ENCODE data around the gene IKZF4. TPM values are rescaled to one million over a fixed set of nuclear protein-coding genes. Genes with fewer than 3 reads are reported as not detected.
"Not testable (repeated sequence)": the region's sequence is repeated elsewhere in the genome, so short reads cannot be mapped to it uniquely, and the experiment has no call there.

The IKZF4 gene
- total RNA-seq, 2 donors from 2014 or later, result 3.9 to 9.4 TPM

DNA sequence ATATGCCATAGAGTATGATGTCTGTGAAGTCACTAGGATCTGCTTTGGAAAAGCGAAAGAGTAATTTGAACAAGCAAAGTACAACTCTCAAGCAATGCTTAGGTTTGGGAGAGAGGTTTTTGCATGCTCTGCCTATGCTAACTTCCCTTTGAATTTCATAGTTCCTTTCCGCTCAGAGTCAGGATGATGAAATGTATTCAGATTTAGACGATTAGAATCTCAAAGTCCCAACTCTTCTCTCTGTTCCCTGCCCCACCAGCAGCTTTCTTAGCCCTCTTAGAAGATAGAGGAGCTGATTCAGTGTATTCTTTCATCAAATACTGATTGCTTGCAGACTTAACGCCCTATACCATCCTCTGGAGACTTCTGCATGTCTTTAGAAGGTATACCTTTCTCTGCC lies 35.5 kb upstream of the IKZF4 start:
- H3K9me3 ChIP-seq (ENCODE audit: control insufficient read depth, low read length, poor library complexity, severe bottlenecking), result no peaks in the 10 kb centered on the region
- no peak for DNase-seq
- peaks cover 2% of the 10 kb centered on the region for H3K4me1 Mint-ChIP-seq
- H3K36me3 Mint-ChIP-seq (ENCODE audit: low read depth), result no peaks in the 10 kb centered on the region
- no peak overlapping the region for H3K4me3 Mint-ChIP-seq
- H3K27ac Mint-ChIP-seq, result peak overlapping the region; percentile 21
- ATAC-seq, result no peak
- no peaks in the 10 kb centered on the region for H3K27me3 Mint-ChIP-seq

DNA sequence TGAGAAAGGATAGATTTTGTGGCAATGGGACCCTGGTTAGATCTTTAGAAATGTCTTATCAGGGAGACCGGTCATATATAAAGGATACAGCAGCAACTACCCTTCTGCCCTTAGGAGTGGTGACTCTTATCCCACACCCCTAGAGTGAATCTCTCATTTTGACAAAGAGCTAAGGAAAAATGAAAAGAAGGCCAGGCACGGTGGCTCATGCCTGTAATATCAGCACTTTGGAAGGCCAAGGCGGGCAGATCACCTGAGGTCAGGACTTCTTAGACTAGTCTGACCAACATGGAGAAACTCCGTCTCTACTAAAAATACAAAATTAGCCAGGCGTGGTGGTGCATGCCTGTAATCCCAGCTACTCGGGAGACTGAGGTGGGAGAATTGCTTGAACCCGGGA lies 34.9 kb upstream of the IKZF4 start:
- peak overlapping the region; percentile 21 for H3K27ac Mint-ChIP-seq
- not testable (repeated sequence) for H3K4me3 Mint-ChIP-seq; H3K9me3 ChIP-seq (ENCODE audit: control insufficient read depth, low read length, poor library complexity, severe bottlenecking); H3K27me3 Mint-ChIP-seq; H3K4me1 Mint-ChIP-seq; DNase-seq; H3K36me3 Mint-ChIP-seq (ENCODE audit: low read depth); ATAC-seq

DNA sequence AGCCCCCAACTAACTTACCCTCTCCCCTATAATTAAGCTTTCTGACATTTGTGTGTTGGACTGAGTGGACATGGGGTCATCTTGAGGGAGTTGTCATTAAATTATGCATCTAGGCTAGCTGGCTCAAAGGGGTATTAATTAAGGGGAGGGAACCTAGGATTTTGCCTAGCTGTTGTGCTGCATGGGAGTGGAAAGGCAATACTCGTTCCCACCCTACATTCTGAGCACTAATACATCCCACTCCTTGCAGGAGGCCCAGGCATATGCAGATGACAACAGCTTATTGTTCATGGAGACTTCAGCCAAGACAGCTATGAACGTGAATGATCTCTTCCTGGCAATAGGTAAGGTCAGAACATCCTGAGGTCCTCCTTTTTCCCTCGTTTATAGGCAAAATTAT lies 29.7 kb upstream of the IKZF4 start:
- H3K4me3 Mint-ChIP-seq, result no peak overlapping the region
- no peaks in the 10 kb centered on the region for H3K9me3 ChIP-seq (ENCODE audit: control insufficient read depth, low read length, poor library complexity, severe bottlenecking)
- H3K27me3 Mint-ChIP-seq, result no peaks in the 10 kb centered on the region
- H3K4me1 Mint-ChIP-seq, result peaks cover 4% of the 10 kb centered on the region
- ATAC-seq (no peak), DNase-seq (no peak)
- no peaks in the 10 kb centered on the region for H3K36me3 Mint-ChIP-seq (ENCODE audit: low read depth)
- H3K27ac Mint-ChIP-seq, result no peak overlapping the region

DNA sequence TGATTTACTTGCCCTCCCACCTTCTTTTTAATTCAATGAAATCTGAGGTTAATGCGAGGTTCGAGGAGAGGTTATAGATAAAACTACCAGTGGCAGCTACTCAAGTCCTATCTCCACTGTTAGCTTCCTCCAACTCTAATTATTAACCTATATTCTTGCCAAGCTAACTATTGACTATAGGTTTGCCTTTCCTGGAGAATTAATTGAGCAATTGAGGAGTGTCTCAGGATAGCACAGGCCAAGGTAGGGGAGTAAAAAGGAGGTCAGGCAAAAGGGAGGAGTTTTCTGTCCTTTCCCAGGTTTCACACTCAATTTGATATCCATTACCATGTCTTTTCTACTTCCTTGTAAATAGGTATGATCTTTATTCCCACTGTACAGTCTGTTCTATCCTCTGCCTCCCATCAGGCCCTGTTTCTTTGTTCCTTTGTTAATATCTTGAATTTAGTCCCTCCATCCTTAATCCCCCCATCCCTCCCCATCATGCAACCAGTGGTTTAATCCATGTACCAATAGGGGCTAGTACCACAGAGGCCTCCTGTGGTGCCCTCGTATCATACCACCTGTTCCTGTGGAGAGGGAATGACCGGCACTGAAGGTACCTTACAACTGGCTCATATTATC lies 27.5 kb upstream of the IKZF4 start:
- peak overlapping the region; percentile 65 for H3K27ac Mint-ChIP-seq
- DNase-seq, result no peak
- H3K4me3 Mint-ChIP-seq, result no peak overlapping the region
- no peaks in the 10 kb centered on the region for H3K36me3 Mint-ChIP-seq (ENCODE audit: low read depth)
- no peaks in the 10 kb centered on the region for H3K9me3 ChIP-seq (ENCODE audit: control insufficient read depth, low read length, poor library complexity, severe bottlenecking)
- peaks cover 4% of the 10 kb centered on the region for H3K27me3 Mint-ChIP-seq
- no peak for ATAC-seq
- peaks cover 11% of the 10 kb centered on the region for H3K4me1 Mint-ChIP-seq

DNA sequence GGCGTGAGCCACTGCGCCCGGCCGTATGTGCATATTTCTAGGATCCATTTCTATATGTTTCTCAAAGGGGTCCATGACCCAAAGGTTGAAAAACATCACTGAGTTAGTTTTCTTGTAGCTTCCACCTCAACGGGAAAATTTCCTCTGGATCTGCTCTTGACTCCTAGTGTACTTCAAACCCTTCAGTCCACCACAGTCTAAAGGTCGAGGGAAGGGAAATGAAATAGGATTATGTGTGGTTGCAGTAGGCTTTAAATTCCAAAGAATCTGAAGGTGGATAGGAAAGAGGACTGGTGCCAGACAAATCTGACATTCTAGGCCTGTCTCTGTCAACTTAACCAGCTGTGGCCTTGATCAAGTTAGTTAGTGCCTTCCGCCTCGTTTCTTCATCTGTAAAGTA lies 25.5 kb upstream of the IKZF4 start:
- no peak for DNase-seq
- Mint-ChIP-seq H3K4me1 (peaks cover 11% of the 10 kb centered on the region), H3K4me3 (no peak overlapping the region), H3K36me3 (ENCODE audit: low read depth) (no peaks in the 10 kb centered on the region), H3K27ac (peak overlapping the region; percentile 21), H3K27me3 (peaks cover 4% of the 10 kb centered on the region)
- ATAC-seq, result no peak
- no peaks in the 10 kb centered on the region for H3K9me3 ChIP-seq (ENCODE audit: control insufficient read depth, low read length, poor library complexity, severe bottlenecking)

DNA sequence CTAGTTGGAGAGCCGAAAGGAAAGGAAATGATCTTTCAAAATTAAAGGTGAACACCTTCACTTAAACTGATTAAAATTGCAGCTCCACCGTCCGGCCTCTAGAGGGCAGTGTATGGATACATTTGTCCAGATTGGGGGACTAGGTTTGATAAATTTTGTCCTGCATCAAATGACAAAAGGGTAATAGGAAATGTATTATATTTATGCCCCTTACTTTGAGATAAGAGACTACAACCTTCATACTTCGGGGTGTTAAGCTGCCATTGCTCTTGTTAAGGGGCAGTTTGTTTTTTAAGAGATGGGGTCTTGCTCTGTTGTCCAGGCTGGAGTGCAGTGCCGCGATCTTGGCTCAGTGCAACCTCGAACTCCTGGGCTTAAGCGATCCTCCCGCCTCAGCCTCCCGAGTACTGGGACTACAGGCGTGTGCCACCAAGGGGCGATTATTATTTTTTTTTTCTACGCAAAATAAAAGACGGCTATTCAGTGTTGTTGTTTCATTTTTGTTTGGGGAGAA lies 24.6 kb upstream of the IKZF4 start:
- H3K9me3 ChIP-seq (ENCODE audit: control insufficient read depth, low read length, poor library complexity, severe bottlenecking), result no peaks in the 10 kb centered on the region
- H3K27ac Mint-ChIP-seq, result peak overlapping the region; percentile 21
- H3K27me3 Mint-ChIP-seq, result peaks cover 4% of the 10 kb centered on the region
- DNase-seq (peak; percentile 34 to 51 (median 36)), ATAC-seq (peak; percentile 86)
- H3K4me3 Mint-ChIP-seq, result no peak overlapping the region
- no peaks in the 10 kb centered on the region for H3K36me3 Mint-ChIP-seq (ENCODE audit: low read depth)
- H3K4me1 Mint-ChIP-seq, result peaks cover 11% of the 10 kb centered on the region

DNA sequence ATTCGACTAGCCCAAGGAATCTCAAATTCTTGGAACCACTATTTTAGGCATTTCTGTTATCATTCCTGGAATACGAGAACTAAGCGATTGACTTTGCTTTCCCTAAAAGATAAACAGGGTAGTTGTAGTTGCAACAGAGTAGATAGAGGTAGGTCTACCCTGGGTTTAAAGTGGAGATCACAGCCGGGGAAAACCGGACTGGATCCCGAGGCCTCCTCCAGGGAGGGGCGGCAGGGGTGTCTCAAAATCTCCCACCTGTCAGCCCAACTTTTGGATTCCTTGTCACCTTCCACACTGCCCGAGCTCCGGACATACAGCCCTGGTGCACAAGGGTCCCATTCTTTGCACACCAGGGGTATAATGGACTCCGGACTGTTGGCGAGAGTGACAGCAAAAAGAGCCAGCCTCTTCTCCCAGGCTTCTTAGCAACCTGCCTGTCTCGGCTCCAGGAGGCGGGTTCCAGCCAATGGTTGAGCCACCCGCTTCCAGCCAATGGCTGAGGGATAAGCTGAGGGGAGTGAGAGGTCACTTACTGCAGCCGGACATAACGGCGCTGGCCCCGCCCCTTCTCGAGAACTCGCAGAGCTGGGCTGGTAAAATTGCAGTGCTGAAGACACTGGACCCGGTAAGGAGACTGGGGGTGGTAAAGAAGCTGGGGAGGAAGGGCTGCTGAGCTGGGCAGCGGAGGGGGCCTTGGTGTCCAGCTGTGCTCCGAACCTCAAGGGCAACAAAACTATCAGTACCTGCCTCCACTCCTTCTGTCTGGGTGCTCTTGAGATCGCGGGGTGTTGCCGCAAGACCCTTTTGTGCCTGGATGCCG lies 23.9 kb upstream of the IKZF4 start, which contains the start of gene SUOX:
Gene SUOX (plus strand): TSS at position 562 of the 820 bp plus-strand sequence. CDS start 4,946 bp downstream, outside the sequence.
- no peaks in the 10 kb centered on the region for H3K9me3 ChIP-seq (ENCODE audit: control insufficient read depth, low read length, poor library complexity, severe bottlenecking)
- Mint-ChIP-seq H3K4me1 (peaks cover 11% of the 10 kb centered on the region), H3K27ac (peak within 1 kb of the TSS; percentile 21), H3K27me3 (peaks cover 4% of the 10 kb centered on the region), H3K36me3 (ENCODE audit: low read depth) (no peaks in the 10 kb centered on the region), H3K4me3 (no peak within 1 kb of the TSS)
- DNase-seq (no peak), ATAC-seq (peak; percentile 62)

DNA sequence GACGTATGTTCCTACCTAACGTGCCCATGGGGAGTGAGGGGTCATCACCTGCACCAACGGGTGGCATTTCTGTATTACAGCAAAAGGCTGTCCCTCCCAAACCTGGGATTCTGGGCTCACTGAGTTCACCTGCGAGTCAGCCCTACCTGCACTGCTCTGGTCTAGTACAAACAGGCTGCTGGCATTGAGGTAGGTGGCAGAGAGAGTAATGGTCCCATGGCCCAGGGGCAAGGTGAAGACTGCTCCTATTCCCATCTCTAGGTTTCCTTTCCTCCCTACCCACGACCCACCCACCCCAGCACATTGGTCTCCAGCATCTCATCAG lies 23.3 kb upstream of the IKZF4 start:
- peaks cover 4% of the 10 kb centered on the region for H3K27me3 Mint-ChIP-seq
- H3K4me1 Mint-ChIP-seq, result peaks cover 11% of the 10 kb centered on the region
- H3K36me3 Mint-ChIP-seq (ENCODE audit: low read depth), result no peaks in the 10 kb centered on the region
- no peak overlapping the region for H3K4me3 Mint-ChIP-seq
- no peaks in the 10 kb centered on the region for H3K9me3 ChIP-seq (ENCODE audit: control insufficient read depth, low read length, poor library complexity, severe bottlenecking)
- no peak overlapping the region for H3K27ac Mint-ChIP-seq
- DNase-seq, result no peak
- no peak for ATAC-seq

DNA sequence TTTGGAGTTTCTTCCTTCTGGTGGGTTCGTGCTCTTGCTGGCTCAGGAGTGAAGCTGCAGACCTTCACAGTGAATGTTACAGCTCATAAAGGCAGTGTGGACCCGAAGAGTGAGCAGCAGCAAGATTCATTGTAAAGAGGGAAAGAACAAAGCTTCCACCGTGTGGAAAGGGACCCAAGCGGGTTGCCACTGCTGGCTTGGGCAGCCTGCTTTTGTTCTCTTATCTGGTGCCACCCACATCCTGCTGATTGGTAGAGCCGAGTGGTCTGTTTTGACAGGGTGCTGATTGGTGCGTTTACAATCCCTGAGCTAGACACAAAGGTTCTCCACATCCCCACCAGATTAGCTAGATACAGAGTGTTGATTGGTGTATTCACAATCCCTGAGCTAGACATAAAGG lies 21.3 kb upstream of the IKZF4 start:
- not testable (repeated sequence) for H3K36me3 Mint-ChIP-seq (ENCODE audit: low read depth)

DNA sequence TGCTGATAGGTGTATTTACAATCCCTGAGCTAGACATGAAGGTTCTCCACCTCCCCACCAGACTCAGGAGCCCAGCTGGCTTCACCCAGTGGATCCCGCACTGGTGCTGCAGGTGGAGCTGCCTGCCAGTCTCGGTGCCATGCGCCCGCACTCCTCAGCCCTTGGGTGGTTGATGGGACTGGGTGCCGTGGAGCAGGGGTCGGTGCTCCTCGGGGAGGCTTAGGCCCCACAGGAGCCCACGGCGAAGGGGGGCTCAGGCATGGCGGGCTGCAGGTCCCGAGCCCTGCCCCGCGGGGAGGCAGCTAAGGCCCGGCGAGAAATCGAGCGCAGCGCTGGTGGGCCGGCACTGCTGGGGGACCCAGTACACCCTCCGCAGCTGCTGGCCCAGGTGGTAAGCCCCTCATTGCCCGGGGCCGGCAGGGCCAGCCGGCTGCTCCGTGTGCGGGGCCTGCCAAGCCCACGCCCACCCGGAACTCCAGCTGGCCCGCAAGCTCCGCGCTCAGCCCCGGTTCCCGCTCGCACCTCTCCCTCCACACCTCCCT lies 20.8 kb upstream of the IKZF4 start:
- H3K27ac Mint-ChIP-seq; DNase-seq; H3K36me3 Mint-ChIP-seq (ENCODE audit: low read depth); ATAC-seq; H3K27me3 Mint-ChIP-seq; H3K4me3 Mint-ChIP-seq; H3K9me3 ChIP-seq (ENCODE audit: control insufficient read depth, low read length, poor library complexity, severe bottlenecking): not testable (repeated sequence)
- peaks cover 11% of the 10 kb centered on the region for H3K4me1 Mint-ChIP-seq

More for the DNA sequence above, 21.3 kb upstream of the IKZF4 start:
- H3K4me1 Mint-ChIP-seq; H3K27ac Mint-ChIP-seq; H3K9me3 ChIP-seq (ENCODE audit: control insufficient read depth, low read length, poor library complexity, severe bottlenecking); H3K27me3 Mint-ChIP-seq; H3K4me3 Mint-ChIP-seq; DNase-seq; ATAC-seq: not testable (repeated sequence)

DNA sequence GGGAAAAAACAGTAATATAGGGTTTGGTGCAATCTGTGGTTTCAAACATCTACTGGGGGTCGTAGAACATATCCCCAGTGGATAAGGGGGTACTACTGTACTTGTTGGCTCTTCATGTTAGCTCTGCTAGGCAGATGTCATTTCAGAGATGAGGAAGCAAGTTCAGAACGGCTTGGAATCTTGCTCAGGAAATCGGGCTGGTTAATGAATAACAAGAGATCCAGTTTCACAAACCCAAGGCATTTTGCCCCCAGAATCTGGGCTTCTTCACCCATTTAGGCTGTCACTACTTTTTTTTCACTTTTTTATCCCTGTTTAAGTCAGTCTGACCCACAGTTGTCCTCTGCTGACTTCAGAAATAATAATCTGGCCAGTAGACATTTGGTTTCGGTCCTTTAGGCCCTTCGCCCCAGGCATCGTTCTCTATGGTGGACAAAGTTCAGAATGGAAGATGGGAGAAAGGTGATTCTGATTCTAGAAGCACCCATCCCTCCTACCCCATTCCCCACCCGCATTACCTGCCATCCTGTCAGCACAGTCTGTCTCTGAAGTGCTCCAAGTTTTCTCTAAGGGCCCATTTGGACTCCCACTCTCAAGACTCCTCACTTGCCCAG lies 19.2 kb upstream of the IKZF4 start:
- Mint-ChIP-seq H3K36me3 (ENCODE audit: low read depth) (no peaks in the 10 kb centered on the region), H3K27me3 (peaks cover 4% of the 10 kb centered on the region), H3K4me1 (peaks cover 12% of the 10 kb centered on the region), H3K27ac (peak overlapping the region; percentile 45), H3K4me3 (no peak overlapping the region)
- DNase-seq (no peak), ATAC-seq (no peak)
- H3K9me3 ChIP-seq (ENCODE audit: control insufficient read depth, low read length, poor library complexity, severe bottlenecking), result no peaks in the 10 kb centered on the region

DNA sequence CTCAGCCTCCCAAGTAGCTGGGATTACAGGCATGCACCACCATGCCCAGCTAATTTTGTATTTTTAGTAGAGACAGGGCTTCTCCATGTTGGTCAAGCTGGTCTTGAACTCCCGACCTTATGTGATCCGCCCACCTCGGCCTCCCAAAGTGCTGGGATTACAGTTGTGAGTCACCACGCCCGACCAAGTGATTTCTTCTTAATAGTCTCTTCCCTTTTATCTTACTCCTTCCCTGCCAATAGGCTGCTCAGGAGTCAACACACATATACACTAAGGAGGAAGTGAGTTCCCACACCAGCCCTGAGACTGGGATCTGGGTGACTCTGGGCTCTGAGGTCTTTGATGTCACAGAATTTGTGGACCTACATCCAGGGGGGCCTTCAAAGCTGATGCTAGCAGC lies 17.5 kb upstream of the IKZF4 start:
- H3K27me3 Mint-ChIP-seq; H3K36me3 Mint-ChIP-seq (ENCODE audit: low read depth); H3K4me3 Mint-ChIP-seq; ATAC-seq; DNase-seq; H3K9me3 ChIP-seq (ENCODE audit: control insufficient read depth, low read length, poor library complexity, severe bottlenecking); H3K27ac Mint-ChIP-seq: not testable (repeated sequence)
- H3K4me1 Mint-ChIP-seq, result peaks cover 19% of the 10 kb centered on the region

DNA sequence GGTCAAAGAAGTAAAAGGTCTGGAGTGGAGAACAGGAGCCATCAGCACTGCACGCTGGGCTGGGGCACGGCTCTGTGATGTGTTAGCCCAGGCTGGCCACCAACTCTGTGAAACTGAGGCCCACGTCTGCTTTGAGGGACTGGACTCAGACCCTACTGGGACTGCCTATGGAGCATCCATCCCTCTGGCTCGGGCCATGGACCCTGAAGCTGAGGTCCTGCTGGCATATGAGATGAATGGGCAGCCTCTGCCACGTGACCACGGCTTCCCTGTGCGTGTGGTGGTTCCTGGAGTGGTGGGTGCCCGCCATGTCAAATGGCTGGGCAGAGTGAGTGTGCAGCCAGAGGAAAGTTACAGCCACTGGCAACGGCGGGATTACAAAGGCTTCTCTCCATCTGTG lies 16.6 kb upstream of the IKZF4 start:
- Mint-ChIP-seq H3K27ac (no peak overlapping the region), H3K27me3 (no peaks in the 10 kb centered on the region), H3K36me3 (ENCODE audit: low read depth) (no peaks in the 10 kb centered on the region), H3K4me3 (no peak overlapping the region), H3K4me1 (peaks cover 23% of the 10 kb centered on the region)
- no peak for ATAC-seq
- DNase-seq, result no peak
- no peaks in the 10 kb centered on the region for H3K9me3 ChIP-seq (ENCODE audit: control insufficient read depth, low read length, poor library complexity, severe bottlenecking)

Measured in T-helper 17 cell (primary cell).